Thoracic aorta (tissue), 2 donors: ENCODE measurements around the gene IGSF1. TPM values are rescaled to one million over a fixed set of nuclear protein-coding genes. Genes with fewer than 3 reads are reported as not detected.
"Not testable (repeated sequence)": the region's sequence is repeated elsewhere in the genome, so short reads cannot be mapped to it uniquely, and the experiment has no call there.

Experiments
- ATAC-seq: fragments of 150-250 bp; one replicate; pipeline ENCODE4 v1.8.0; 2017; ENCODE audit warnings: low read depth; ENCODE audit not compliant: insufficient number of reproducible peaks, low FRiP score
- DNase-seq: peaks from one replicate; pipeline ENCODE4 v3.0.0-alpha.2; 2020; ENCODE audit warnings: low spot score
- H3K27ac ChIP-seq, 2 donors: fragments of 200-600 bp; sonication (generic); 1 replicate in 1 of 2; 2 replicates in 1 of 2; pipeline ENCODE4 v1.5.1; 2016; ENCODE audit warnings: mild to moderate bottlenecking in 2 of 2, moderate library complexity in 2 of 2
- H3K27me3 ChIP-seq: fragments of 200-600 bp; sonication (generic); replicated peaks from 2 replicates; pipeline ENCODE4 v1.6.0; 2016; ENCODE audit warnings: mild to moderate bottlenecking; ENCODE audit not compliant: insufficient read depth
- H3K36me3 ChIP-seq: fragments of 200-600 bp; sonication (generic); one replicate; pipeline ENCODE4 v1.5.1; 2016
- H3K4me1 ChIP-seq, 2 donors: fragments of 200-600 bp; sonication (generic); 1 replicate in 1 of 2; 2 replicates in 1 of 2; pipeline versions ENCODE4 v1.5.1 to v1.6.0; 2016; ENCODE audit warnings: low read depth in 2 of 2, mild to moderate bottlenecking in 1 of 2; ENCODE audit not compliant: control insufficient read depth in 1 of 2
- H3K4me3 ChIP-seq: fragments of 200-600 bp; sonication (generic); 2 replicates; pipeline ENCODE4 v1.5.1; 2016; ENCODE audit warnings: mild to moderate bottlenecking
- H3K9me3 ChIP-seq: fragments of 200-600 bp; sonication (generic); 2 replicates; pipeline ENCODE4 v1.5.1; 2016
- CTCF ChIP-seq: fragments of 200-600 bp; sonication (generic); IDR thresholded peaks from one replicate; pipeline ENCODE4 v1.5.1; 2019; ENCODE audit warnings: antibody characterized with exemption
- total RNA-seq, 2 donors: library from RNA; depleted of rRNA; stranded (reverse); fragments of >200 nt; gene quantifications; one replicate each; pipeline versions ENCODE4 v1.1.0 to v1.2.3, GENCODE V29; 2016

Gene IGSF1
- total RNA-seq, 2 donors from 2014 or later: 1.2 to 8.4 TPM

- Histone ChIP-seq H3K4me1 (no peaks in the 10 kb centered on the region), H3K27me3 (no peaks in the 10 kb centered on the region), H3K4me3 (no peak overlapping the region), H3K27ac (no peak overlapping the region), H3K9me3 (no peaks in the 10 kb centered on the region), H3K36me3 (no peaks in the 10 kb centered on the region)
- DNase-seq (no peak), ATAC-seq (no peak)
- TF ChIP-seq CTCF: no peak
These were observed 25.1 kb downstream of the IGSF1 start for GRCh38 chrX:131264053-131264452.

GRCh38 chrX:131262738-131263679 lies 26.1 kb downstream of the IGSF1 start:
- no peaks in the 10 kb centered on the region for H3K4me1 ChIP-seq
- TF ChIP-seq CTCF: no peak
- no peak overlapping the region for H3K4me3 ChIP-seq
- no peaks in the 10 kb centered on the region for H3K27me3 ChIP-seq
- H3K9me3 ChIP-seq: no peaks in the 10 kb centered on the region
- ATAC-seq (no peak), DNase-seq (no peak)
- H3K36me3 ChIP-seq: no peaks in the 10 kb centered on the region
- H3K27ac ChIP-seq: no peak overlapping the region

GRCh38 chrX:131262200-131262599 lies 26.9 kb downstream of the IGSF1 start:
- Histone ChIP-seq H3K9me3 (no peaks in the 10 kb centered on the region), H3K4me1 (no peaks in the 10 kb centered on the region), H3K27ac (no peak overlapping the region), H3K4me3 (no peak overlapping the region), H3K36me3 (no peaks in the 10 kb centered on the region), H3K27me3 (no peaks in the 10 kb centered on the region)
- ATAC-seq: no peak
- DNase-seq: no peak
- TF ChIP-seq CTCF: no peak

- no peak overlapping the region for H3K27ac ChIP-seq
- no peaks in the 10 kb centered on the region for H3K27me3 ChIP-seq
- H3K4me1 ChIP-seq: no peaks in the 10 kb centered on the region
- no peaks in the 10 kb centered on the region for H3K9me3 ChIP-seq
- H3K36me3 ChIP-seq: no peaks in the 10 kb centered on the region
- TF ChIP-seq CTCF: no peak
- DNase-seq (no peak), ATAC-seq (no peak)
- H3K4me3 ChIP-seq: no peak overlapping the region
These were observed 31.7 kb downstream of the IGSF1 start for GRCh38 chrX:131257367-131257766.

GRCh38 chrX:131250984-131251738 lies 37.9 kb downstream of the IGSF1 start:
- not testable (repeated sequence) for H3K27ac ChIP-seq, H3K4me3 ChIP-seq, ATAC-seq, H3K36me3 ChIP-seq, DNase-seq, H3K27me3 ChIP-seq, H3K4me1 ChIP-seq, H3K9me3 ChIP-seq
